CD4-positive, alpha-beta memory T cell (primary cell): Measurements from ENCODE around the gene SETD9. TPM values are rescaled to one million over a fixed set of nuclear protein-coding genes. Genes with fewer than 3 reads are reported as not detected.

ENCODE experiments used
- CTCF ChIA-PET: fragments of 350-600 bp; sonication (Branson Sonifier 250); formaldehyde crosslinking; loops from one replicate; lab custom pipeline; 2021; ENCODE audit warnings: inconsistent platforms; ENCODE audit not compliant: partially characterized antibody; lab: Charles Lee
- POLR2A ChIA-PET: fragments of 350-600 bp; sonication (Branson Sonifier 250); formaldehyde crosslinking; loops from one replicate; lab custom pipeline; 2021; ENCODE audit not compliant: partially characterized antibody; lab: Charles Lee
- DNase-seq, 5 donors: peaks; one replicate each; pipeline versions ENCODE4 v3.0.0 to v3.0.0-alpha.2; 2020 to 2022; ENCODE audit warnings: mixed read lengths in 1 of 5
- H3K27ac ChIP-seq: one replicate; pipeline ENCODE4 v1.7.0; 2013; ENCODE audit warnings: low read depth, low read length
- H3K27me3 ChIP-seq: 2 replicates; pipeline ENCODE4 v1.7.0; 2013; ENCODE audit warnings: mild to moderate bottlenecking, low read length, moderate library complexity; ENCODE audit not compliant: insufficient read depth
- H3K36me3 ChIP-seq: 2 replicates; pipeline ENCODE4 v1.7.0; 2013; ENCODE audit warnings: mild to moderate bottlenecking, low read length, moderate library complexity; ENCODE audit not compliant: insufficient read depth
- H3K4me1 ChIP-seq: 2 replicates; pipeline ENCODE4 v1.7.0; 2013; ENCODE audit warnings: mild to moderate bottlenecking, low read length, moderate library complexity; ENCODE audit not compliant: insufficient read depth
- H3K4me3 ChIP-seq, 2 donors: one replicate each; pipeline ENCODE4 v1.7.0; 2013; ENCODE audit warnings: low read length in 2 of 2, mild to moderate bottlenecking in 1 of 2
- H3K9me3 ChIP-seq, 2 donors: one replicate each; pipeline ENCODE4 v1.7.0; 2013; ENCODE audit warnings: low read length in 2 of 2, control low read depth in 1 of 2; ENCODE audit not compliant: control insufficient read depth in 1 of 2
- H3K27ac Mint-ChIP-seq, 7 donors: one replicate each; pipeline ENCODE4 v1.8.0; 2020 to 2021; ENCODE audit warnings: mixed read lengths in 7 of 7, mild to moderate bottlenecking in 6 of 7, inconsistent platforms in 3 of 7, moderate library complexity in 3 of 7
- H3K27me3 Mint-ChIP-seq, 2 donors: one replicate each; pipeline ENCODE4 v1.8.0; 2020 to 2021; ENCODE audit warnings: mixed read lengths in 2 of 2
- H3K36me3 Mint-ChIP-seq, 2 donors: one replicate each; pipeline ENCODE4 v1.8.0; 2020 to 2021; ENCODE audit warnings: mixed read lengths in 2 of 2, inconsistent platforms in 1 of 2, mild to moderate bottlenecking in 1 of 2
- H3K4me1 Mint-ChIP-seq, 4 donors: one replicate each; pipeline ENCODE4 v1.8.0; 2020 to 2021; ENCODE audit warnings: mixed read lengths in 4 of 4, mild to moderate bottlenecking in 1 of 4
- H3K4me3 Mint-ChIP-seq, 8 donors: one replicate each; pipeline ENCODE4 v1.8.0; 2020 to 2021; ENCODE audit warnings: mixed read lengths in 8 of 8, mild to moderate bottlenecking in 7 of 8, moderate library complexity in 6 of 8, inconsistent platforms in 3 of 8
- H3K9me3 Mint-ChIP-seq, 8 donors: one replicate each; pipeline ENCODE4 v1.8.0; 2020 to 2021; ENCODE audit warnings: mixed read lengths in 8 of 8, mild to moderate bottlenecking in 5 of 8, inconsistent platforms in 3 of 8, moderate library complexity in 1 of 8
- intact Hi-C: fragments of 100-400 bp; cut with micrococcal nuclease; formaldehyde crosslinking; loops from one replicate; pipeline ENCODE4 v1.15.1; 2023
- polyA plus RNA-seq, 2 donors: library from polyadenylated mRNA; unstranded; fragments of 300-500 nt; fragmentation: Illumina TruSeq; gene quantifications; one replicate each; pipeline ENCODE4 v1.2.3, GENCODE V29; 2021
- total RNA-seq, 2 experiments: library from RNA; stranded (reverse); gene quantifications; one replicate each; pipeline ENCODE4 v1.2.3, GENCODE V29; 2021

The SETD9 gene
- total and polyA plus RNA-seq, 4 experiments from 2014 or later: 3.8 to 11.1 (median 7.5) TPM

DNA sequence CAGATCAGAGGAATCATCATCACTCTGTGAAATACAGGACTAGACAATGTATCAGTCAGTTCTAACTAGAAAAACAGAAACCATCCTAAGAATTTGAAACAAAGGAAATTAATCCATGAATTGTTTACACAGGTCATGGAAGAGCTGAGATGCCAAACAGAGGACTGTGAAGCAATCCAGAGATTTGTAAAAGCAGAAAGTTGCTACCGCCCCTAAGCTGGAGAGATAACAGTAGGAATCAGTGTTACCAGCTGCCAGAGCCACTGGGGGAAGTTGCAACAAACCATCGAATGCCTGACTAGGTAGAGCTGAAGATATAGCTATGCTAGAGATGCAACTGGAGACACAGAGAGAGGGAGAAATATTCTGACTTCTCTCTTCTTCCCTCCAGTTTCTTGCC is 52.9 kb downstream of the SETD9 start:
- POLR2A ChIA-PET: no interaction called here
- Histone ChIP-seq H3K9me3 (no peaks in the 10 kb centered on the region), H3K36me3 (no peaks in the 10 kb centered on the region), H3K4me1 (no peaks in the 10 kb centered on the region), H3K27me3 (no peaks in the 10 kb centered on the region), H3K27ac (no peak overlapping the region), H3K4me3 (no peak overlapping the region)
- peaks cover 29% of the 10 kb centered on the region in 2 donors for H3K27me3 Mint-ChIP-seq
- H3K4me3 Mint-ChIP-seq: no peak overlapping the region
- H3K4me1 Mint-ChIP-seq: no peaks in the 10 kb centered on the region
- intact Hi-C loops: no loop called here
- H3K36me3 Mint-ChIP-seq: no peaks in the 10 kb centered on the region
- no peak overlapping the region for H3K27ac Mint-ChIP-seq
- no peak for DNase-seq
- CTCF ChIA-PET: interaction anchor here (0.7 to 1.4 kb wide), 3 partner anchors 9 to 176 kb away, joined by 3 to 5 read pairs (median 3); no protein-coding TSS in a partner anchor
- H3K9me3 Mint-ChIP-seq: no peaks in the 10 kb centered on the region

GRCh38 chr5:56963246-56963645 is 53.9 kb downstream of the SETD9 start:
- intact Hi-C loops: no loop called here
- CTCF ChIA-PET: interaction anchor here (1.4 kb wide), 1 partner anchor 175 kb away, joined by 5 read pairs; no protein-coding TSS in a partner anchor
- H3K4me3 Mint-ChIP-seq: no peak overlapping the region
- Histone ChIP-seq H3K4me1 (no peaks in the 10 kb centered on the region), H3K27me3 (no peaks in the 10 kb centered on the region), H3K9me3 (no peaks in the 10 kb centered on the region), H3K27ac (no peak overlapping the region), H3K36me3 (no peaks in the 10 kb centered on the region), H3K4me3 (no peak overlapping the region)
- H3K36me3 Mint-ChIP-seq: no peaks in the 10 kb centered on the region
- H3K4me1 Mint-ChIP-seq: no peaks in the 10 kb centered on the region
- no peak overlapping the region for H3K27ac Mint-ChIP-seq
- no peaks in the 10 kb centered on the region for H3K9me3 Mint-ChIP-seq
- peaks cover 25 to 27% of the 10 kb centered on the region in 2 donors for H3K27me3 Mint-ChIP-seq
- POLR2A ChIA-PET: no interaction called here
- DNase-seq: no peak

- Mint-ChIP-seq H3K27ac (no peak overlapping the region), H3K4me3 (no peak overlapping the region), H3K4me1 (no peaks in the 10 kb centered on the region), H3K9me3 (no peaks in the 10 kb centered on the region), H3K27me3 (peaks cover 23 to 28% of the 10 kb centered on the region in 2 donors), H3K36me3 (no peaks in the 10 kb centered on the region)
- ChIA-PET CTCF (no interaction called here), POLR2A (interaction anchor here (0.8 kb wide), 1 partner anchor 10 kb away, joined by 3 read pairs; no protein-coding TSS in a partner anchor)
- Histone ChIP-seq H3K9me3 (no peaks in the 10 kb centered on the region), H3K27ac (no peak overlapping the region), H3K4me3 (no peak overlapping the region), H3K4me1 (no peaks in the 10 kb centered on the region), H3K27me3 (no peaks in the 10 kb centered on the region), H3K36me3 (no peaks in the 10 kb centered on the region)
- DNase-seq: no peak
- intact Hi-C loops: no loop called here
Measured at GRCh38 chr5:56964173-56964572, 54.8 kb downstream of the SETD9 start.

Other genes with a start within 250 kb of the SETD9 start
- gene MAP3K1, start 94.0 kb upstream of the SETD9 start, total RNA-seq: 100 to 1,000 TPM; 139 to 146 TPM
- 10 to 100 TPM; 41.6 to 79.8 TPM for gene MAP3K1, start 94.0 kb upstream of the SETD9 start, polyA plus RNA-seq
- 10 to 100 TPM; 27.8 to 32.8 TPM for gene MIER3, start 42.5 kb downstream of the SETD9 start, total RNA-seq
- gene MIER3, start 42.5 kb downstream of the SETD9 start, polyA plus RNA-seq: 1 to 10 TPM; 5.5 to 7.9 TPM